ENCODE measurements around the gene TRMO. TPM values are rescaled to one million over a fixed set of nuclear protein-coding genes. Genes with fewer than 3 reads are reported as not detected.

TRMO gene
- total RNA-seq, 1 experiment from 2014 or later: 10.3 TPM

DNA sequence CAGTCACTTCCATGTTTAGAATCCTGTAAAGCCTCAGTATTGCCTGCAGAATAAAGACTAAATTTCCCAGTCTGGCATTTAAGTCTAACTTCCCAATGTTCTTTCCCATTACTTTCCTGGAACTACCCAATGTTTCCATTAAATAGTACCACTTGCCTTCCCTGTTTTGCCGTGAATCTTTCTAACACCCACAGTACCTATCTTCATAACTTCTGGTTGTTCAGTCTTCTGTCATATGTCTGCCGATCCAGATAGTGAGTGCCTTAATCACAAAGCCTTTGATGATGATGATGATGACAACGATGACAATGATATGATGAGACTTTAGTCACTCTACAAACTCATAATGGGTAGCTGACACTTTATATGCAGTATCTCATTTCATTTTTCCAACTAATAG, 22.3 kb upstream of the TRMO start:
- H3K27ac Mint-ChIP-seq (ENCODE audit: low read depth, unreplicated experiment): no peak overlapping the region
- DNase-seq (ENCODE audit: unreplicated experiment): no peak
- no TSS peak for BruUV-seq (replicated peaks)
- no peak for TF ChIP-seq CTCF (IDR thresholded peaks at IDR 0.05; ENCODE audit: unreplicated experiment)
- H3K36me3 Mint-ChIP-seq (ENCODE audit: insufficient read depth, unreplicated experiment): no peaks in the 10 kb centered on the region
- intact Hi-C loops (cut with micrococcal nuclease): no loop called here
- no peak overlapping the region for H3K4me3 Mint-ChIP-seq (ENCODE audit: unreplicated experiment)
- H3K9me3 Mint-ChIP-seq (ENCODE audit: unreplicated experiment): peaks cover under 1% of the 10 kb centered on the region
- no peaks in the 10 kb centered on the region for H3K4me1 Mint-ChIP-seq (ENCODE audit: insufficient read depth, unreplicated experiment)
- H3K27me3 Mint-ChIP-seq (ENCODE audit: insufficient read depth, unreplicated experiment): peaks cover 55% of the 10 kb centered on the region
- ChIA-PET CTCF (interaction anchor here (0.6 kb wide), 1 partner anchor 234 kb away, joined by 4 read pairs; no protein-coding TSS in a partner anchor), POLR2A (no interaction called here)

GRCh38 chr9:97943308-97943855, 21.1 kb upstream of the TRMO start:
- intact Hi-C loops (cut with micrococcal nuclease): no loop called here
- H3K27ac Mint-ChIP-seq (ENCODE audit: low read depth, unreplicated experiment): no peak overlapping the region
- no TSS peak for BruUV-seq (replicated peaks)
- CTCF ChIA-PET: interaction anchor here (0.9 to 1.1 kb wide), 2 partner anchors 10 to 19 kb away, joined by 3 to 5 read pairs; no protein-coding TSS in a partner anchor
- no peaks in the 10 kb centered on the region for H3K36me3 Mint-ChIP-seq (ENCODE audit: insufficient read depth, unreplicated experiment)
- no peak overlapping the region for H3K4me3 Mint-ChIP-seq (ENCODE audit: unreplicated experiment)
- no peaks in the 10 kb centered on the region for H3K9me3 Mint-ChIP-seq (ENCODE audit: unreplicated experiment)
- DNase-seq (ENCODE audit: unreplicated experiment): no peak
- no peak for TF ChIP-seq CTCF (IDR thresholded peaks at IDR 0.05; ENCODE audit: unreplicated experiment)
- H3K27me3 Mint-ChIP-seq (ENCODE audit: insufficient read depth, unreplicated experiment): peaks cover 44% of the 10 kb centered on the region
- H3K4me1 Mint-ChIP-seq (ENCODE audit: insufficient read depth, unreplicated experiment): no peaks in the 10 kb centered on the region
- POLR2A ChIA-PET: interaction anchor here (0.6 to 1.4 kb wide), 2 partner anchors 20 to 205 kb away, joined by 3 to 4 read pairs; no protein-coding TSS in a partner anchor

GRCh38 chr9:97941323-97941722, 19.0 kb upstream of the TRMO start:
- no peaks in the 10 kb centered on the region for H3K4me1 Mint-ChIP-seq (ENCODE audit: insufficient read depth, unreplicated experiment)

GRCh38 chr9:97940741-97941140, 18.4 kb upstream of the TRMO start:
- no peaks in the 10 kb centered on the region for H3K36me3 Mint-ChIP-seq (ENCODE audit: insufficient read depth, unreplicated experiment)
- no peak for TF ChIP-seq CTCF (IDR thresholded peaks at IDR 0.05; ENCODE audit: unreplicated experiment)
- peaks cover 51% of the 10 kb centered on the region for H3K27me3 Mint-ChIP-seq (ENCODE audit: insufficient read depth, unreplicated experiment)
- ChIA-PET POLR2A (no interaction called here), CTCF (interaction anchor here (1.5 kb wide), 1 partner anchor 15 kb away, joined by 3 read pairs; no protein-coding TSS in a partner anchor)
- BruUV-seq (replicated peaks): no TSS peak
- H3K9me3 Mint-ChIP-seq (ENCODE audit: unreplicated experiment): no peaks in the 10 kb centered on the region
- no peak for DNase-seq (ENCODE audit: unreplicated experiment)
- intact Hi-C loops (cut with micrococcal nuclease): no loop called here
- no peaks in the 10 kb centered on the region for H3K4me1 Mint-ChIP-seq (ENCODE audit: insufficient read depth, unreplicated experiment)
- H3K27ac Mint-ChIP-seq (ENCODE audit: low read depth, unreplicated experiment): no peak overlapping the region
- no peak overlapping the region for H3K4me3 Mint-ChIP-seq (ENCODE audit: unreplicated experiment)

More at GRCh38 chr9:97941323-97941722, 19.0 kb upstream of the TRMO start:
- no peak for TF ChIP-seq CTCF (IDR thresholded peaks at IDR 0.05; ENCODE audit: unreplicated experiment)
- no peaks in the 10 kb centered on the region for H3K36me3 Mint-ChIP-seq (ENCODE audit: insufficient read depth, unreplicated experiment)
- H3K9me3 Mint-ChIP-seq (ENCODE audit: unreplicated experiment): no peaks in the 10 kb centered on the region
- H3K4me3 Mint-ChIP-seq (ENCODE audit: unreplicated experiment): no peak overlapping the region
- ChIA-PET CTCF (interaction anchor here (1.3 kb wide), 1 partner anchor 18 kb away, joined by 3 read pairs; the partner anchor contains the start of gene TRMO), POLR2A (interaction anchor here (1.0 kb wide), 1 partner anchor 13 kb away, joined by 3 read pairs; no protein-coding TSS in a partner anchor)
- no peak for DNase-seq (ENCODE audit: unreplicated experiment)
- peaks cover 45% of the 10 kb centered on the region for H3K27me3 Mint-ChIP-seq (ENCODE audit: insufficient read depth, unreplicated experiment)
- BruUV-seq (replicated peaks): no TSS peak
- H3K27ac Mint-ChIP-seq (ENCODE audit: low read depth, unreplicated experiment): no peak overlapping the region
- intact Hi-C loops (cut with micrococcal nuclease): no loop called here
